ENCODE measurements around the gene SYF2. TPM values are rescaled to one million over a fixed set of nuclear protein-coding genes. Genes with fewer than 3 reads are reported as not detected.

Gene SYF2
- total and polyA plus RNA-seq, 2 of the 4 experiments (the other 2 are of a cell fraction) = 8.6 to 19.5 TPM

- Histone ChIP-seq H2AFZ (replicated peaks; ENCODE audit: low read length, poor library complexity) (no peak overlapping the region), H3K4me2 (ENCODE audit: low read depth, low read length) (no peak overlapping the region), H2BK5ac (ENCODE audit: low read depth, low read length, poor library complexity, severe bottlenecking) (no peak overlapping the region), H4K20me1 (ENCODE audit: insufficient read depth, low read length) (no peaks in the 10 kb centered on the region), H3K27me3 (ENCODE audit: control insufficient read depth, insufficient read depth, low read length) (peaks cover 42% of the 10 kb centered on the region), H4K5ac (ENCODE audit: low read depth, low read length) (no peak overlapping the region), H3K4me3 (ENCODE audit: insufficient read depth, low read depth, low read length) (no peak overlapping the region), H3K79me1 (ENCODE audit: low read depth in 1 of 2, low read length in 2 of 2) (no peaks in the 10 kb centered on the region), H2BK20ac (ENCODE audit: low read depth, low read length) (no peak overlapping the region), H4K8ac (ENCODE audit: low read depth in 2 of 2, low read length in 2 of 2) (no peak overlapping the region), H2BK120ac (ENCODE audit: low read depth, low read length) (no peak overlapping the region), H3K9me1 (ENCODE audit: insufficient read depth, low read length) (no peaks in the 10 kb centered on the region), H3K23ac (ENCODE audit: low read depth, low read length) (no peak overlapping the region), H2AK9ac (replicated peaks; ENCODE audit: low read depth, low read length, poor library complexity) (no peak overlapping the region), H3K27ac (ENCODE audit: insufficient read depth, low read length) (no peak overlapping the region), H3K9ac (ENCODE audit: low read depth, low read length) (no peak overlapping the region), H3K56ac (ENCODE audit: extremely low read depth, insufficient read depth, low read length) (no peak overlapping the region), H3K4ac (ENCODE audit: low read depth, low read length) (no peak overlapping the region), H2AK5ac (ENCODE audit: low read depth, low read length) (no peak overlapping the region), H3K36me3 (ENCODE audit: control insufficient read depth, insufficient read depth, low read length) (no peaks in the 10 kb centered on the region), H4K91ac (ENCODE audit: insufficient read depth, low read depth, low read length) (no peak overlapping the region), H3K4me1 (ENCODE audit: control insufficient read depth, insufficient read depth, low read length) (no peaks in the 10 kb centered on the region), H3K14ac (replicated peaks; ENCODE audit: low read depth, low read length) (no peak overlapping the region), H3K18ac (ENCODE audit: low read depth, low read length) (no peak overlapping the region), H3K9me3 (ENCODE audit: control insufficient read depth, insufficient read depth, low read length) (no peaks in the 10 kb centered on the region), H2BK15ac (ENCODE audit: low read depth, low read length) (no peak overlapping the region)
- intact Hi-C loops (cut with micrococcal nuclease) (no loop called here), in situ Hi-C loops (cut with MboI; ENCODE audit: low sequenced_read_pairs) (loop anchor here (10.0 kb wide), 3 partner anchors 273 to 543 kb away; partner anchors contain the start of gene RUNX3), dilution Hi-C loops (cut with HindIII; ENCODE audit: low sequenced_read_pairs, unreplicated experiment) (loop anchor here (25.0 kb wide), 1 partner anchor 546 kb away; no protein-coding TSS in a partner anchor)
- ChIA-PET CTCF (no interaction called here), POLR2A (ENCODE audit: unreplicated experiment) (no interaction called here)
- no peak for TF ChIP-seq ELK1 (IDR thresholded peaks at IDR 0.05; ENCODE audit: borderline replicate concordance, low read depth, low read length)
- TF ChIP-seq BHLHE40 (IDR thresholded peaks at IDR 0.05; ENCODE audit: low read depth, low read length) = no peak
- no peak for TF ChIP-seq RFX5 (IDR thresholded peaks at IDR 0.05; ENCODE audit: low read depth, low read length)
- DNase-seq (no peak), ATAC-seq (ENCODE audit: low read depth) (no peak)
- BruUV-seq (replicated peaks) = no TSS peak
- WGBS, 2 experiments (ENCODE audit: extremely low coverage in 2 of 2, insufficient read length in 1 of 2) = no CpG with 5 or more reads among the region's 1 CpG
Observed at GRCh38 chr1:25208092-25208491, 24.2 kb downstream of the SYF2 start.
